GM18951 (cell line): Measurements from ENCODE around the gene ULBP3.

Source experiments
- POLR2A ChIP-seq: IDR thresholded peaks from 4 replicates; pipeline ENCODE4 v1.6.1; 2011; ENCODE audit warnings: mild to moderate bottlenecking; ENCODE audit not compliant: insufficient read length, insufficient read depth; ENCODE audit errors: extremely low read depth
- in situ Hi-C: fragments of 300-500 bp; cut with MboI; formaldehyde crosslinking; loops from one replicate; pipeline ENCODE4 v1.12.0; 2022; ENCODE audit warnings: low sequenced_read_pairs, mixed read lengths, inconsistent platforms; ENCODE audit not compliant: unreplicated experiment

Gene ULBP3

GRCh38 chr6:150027806-150028565 lies 40.9 kb downstream of the ULBP3 start:
- no peak for TF ChIP-seq POLR2A
- in situ Hi-C loops, result no loop called here

DNA sequence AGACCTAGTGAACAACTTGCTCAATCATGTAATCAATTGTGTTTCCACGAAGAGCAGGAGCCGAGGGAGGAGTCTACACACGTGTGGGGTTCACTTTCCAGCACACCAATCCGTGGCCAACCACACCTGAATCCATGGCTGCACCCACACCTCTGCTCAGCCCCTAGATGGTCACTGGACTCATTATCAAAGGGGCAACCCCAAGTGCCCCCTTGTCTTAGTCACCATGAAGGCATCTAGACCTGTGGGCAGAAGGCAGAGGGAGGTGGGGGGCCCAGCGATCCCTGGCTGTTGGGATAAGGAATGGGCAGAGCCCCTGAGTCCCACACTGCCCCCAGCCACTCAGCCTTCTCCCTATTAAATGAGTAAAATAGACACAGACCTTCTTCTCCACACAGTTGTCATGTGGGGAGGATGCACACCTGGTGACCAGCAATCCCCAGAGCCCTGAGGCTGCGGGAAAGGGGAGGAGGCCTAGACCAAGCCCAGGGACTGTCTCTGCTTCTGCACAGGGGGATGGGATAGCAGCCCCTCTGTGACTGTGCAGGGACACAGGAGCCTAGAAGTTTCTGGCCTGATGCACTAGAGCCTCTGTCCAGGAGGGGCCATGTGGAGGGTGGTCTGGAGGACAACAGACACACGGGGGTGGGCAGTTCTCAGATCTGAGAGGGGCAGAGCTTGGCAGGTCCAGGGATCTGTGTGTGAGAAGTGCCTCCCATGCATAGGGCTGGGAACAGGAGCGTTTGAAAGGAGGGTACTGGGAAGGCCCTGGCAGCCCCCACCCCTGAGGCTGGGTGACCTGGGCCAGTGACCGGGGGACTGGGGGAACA lies 41.7 kb downstream of the ULBP3 start:
- TF ChIP-seq POLR2A, result no peak
- in situ Hi-C loops, result no loop called here

DNA sequence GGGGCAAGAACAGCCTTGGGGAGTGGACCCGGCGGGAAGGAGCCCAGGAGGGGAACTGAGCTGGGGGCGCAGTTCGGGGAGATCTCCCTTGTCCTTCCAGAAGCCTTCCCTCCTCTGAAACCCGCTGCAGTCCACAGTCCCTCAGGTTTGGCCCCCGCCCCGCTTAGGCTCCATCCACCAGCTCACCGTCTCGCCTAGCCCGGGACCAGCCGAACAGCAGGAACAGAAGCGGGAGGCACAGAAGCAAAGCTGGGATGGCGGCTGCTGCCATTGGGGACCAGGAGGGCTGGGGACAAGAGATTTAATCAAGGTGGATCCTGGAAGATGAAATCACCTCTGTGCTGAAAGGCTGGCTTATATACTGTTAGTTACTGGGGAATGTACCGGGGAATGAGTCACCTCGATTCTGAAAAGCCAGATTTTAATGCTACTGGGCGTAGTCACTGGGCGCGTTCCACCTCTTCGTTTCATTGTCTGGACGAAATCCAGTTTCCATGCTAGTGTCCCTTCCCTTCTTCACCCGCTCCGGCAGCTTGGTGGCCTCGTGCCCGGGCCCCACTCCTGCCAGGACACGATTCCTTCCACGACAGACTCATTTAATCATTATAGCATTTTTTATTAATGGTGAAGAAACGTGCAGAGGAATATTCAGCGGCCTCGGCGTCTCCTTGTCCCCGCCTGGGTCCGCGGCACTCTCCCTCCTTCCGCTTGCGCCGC lies 43.6 kb downstream of the ULBP3 start, which contains the start of gene RAET1L:
Gene RAET1L, minus strand, starts transcription at position 332 of the 717 bp plus-strand sequence. Its CDS starts 61 bp downstream, at position 271.
- TF ChIP-seq POLR2A, result no peak
- in situ Hi-C loops, result no loop called here

DNA sequence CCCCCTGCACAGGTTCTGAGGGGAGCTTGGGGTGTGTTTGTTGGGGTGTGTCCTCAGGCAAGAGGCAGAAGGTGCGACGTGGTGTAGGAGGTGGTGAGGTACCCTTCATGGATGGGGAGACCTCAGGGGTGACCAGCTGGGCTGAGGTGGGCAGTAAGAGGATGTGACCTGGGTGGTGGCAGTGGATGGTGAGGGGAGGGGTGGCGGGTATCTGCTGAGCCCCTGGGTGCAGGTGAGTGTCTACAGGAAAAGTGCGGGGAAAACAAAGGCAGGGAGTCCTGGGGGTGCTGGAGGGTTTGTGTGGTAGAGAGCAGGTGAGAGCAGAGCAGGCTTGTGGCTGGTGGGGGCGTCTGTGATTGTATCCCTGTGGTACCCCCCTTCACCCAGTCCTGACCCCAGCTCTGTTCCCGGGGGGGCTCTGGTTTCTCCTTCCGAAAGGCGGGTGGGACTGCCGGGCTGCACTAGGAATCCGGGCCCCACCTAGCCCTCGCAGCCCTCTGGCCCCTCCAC lies 44.2 kb downstream of the ULBP3 start:
- in situ Hi-C loops, result loop anchor here (25.0 kb wide), 1 partner anchor 187 kb away; no protein-coding TSS in a partner anchor
- no peak for TF ChIP-seq POLR2A

DNA sequence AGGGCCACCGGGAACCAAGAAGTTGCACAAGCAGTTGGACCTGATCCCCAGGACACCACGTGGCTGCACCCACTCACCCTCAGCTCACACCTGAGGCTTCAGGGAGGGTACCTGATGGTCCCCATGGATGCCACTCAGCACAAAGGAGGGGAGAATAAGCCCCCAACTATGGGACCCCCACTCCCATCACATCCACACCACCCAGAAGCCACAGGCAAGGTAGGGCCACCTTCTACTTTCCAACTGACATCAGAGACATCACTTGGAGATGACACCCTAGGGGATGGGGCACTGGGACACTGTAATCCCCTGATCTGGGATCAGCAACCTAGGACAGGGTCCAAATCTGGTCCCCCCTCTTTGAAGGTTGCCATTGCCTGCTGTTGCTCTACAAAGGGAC lies 44.9 kb downstream of the ULBP3 start:
- in situ Hi-C loops, result loop anchor here (25.0 kb wide), 1 partner anchor 187 kb away; no protein-coding TSS in a partner anchor

- in situ Hi-C loops, result loop anchor here (25.0 kb wide), 1 partner anchor 185 kb away; no protein-coding TSS in a partner anchor
These were observed 47.1 kb downstream of the ULBP3 start for GRCh38 chr6:150021870-150022269.

DNA sequence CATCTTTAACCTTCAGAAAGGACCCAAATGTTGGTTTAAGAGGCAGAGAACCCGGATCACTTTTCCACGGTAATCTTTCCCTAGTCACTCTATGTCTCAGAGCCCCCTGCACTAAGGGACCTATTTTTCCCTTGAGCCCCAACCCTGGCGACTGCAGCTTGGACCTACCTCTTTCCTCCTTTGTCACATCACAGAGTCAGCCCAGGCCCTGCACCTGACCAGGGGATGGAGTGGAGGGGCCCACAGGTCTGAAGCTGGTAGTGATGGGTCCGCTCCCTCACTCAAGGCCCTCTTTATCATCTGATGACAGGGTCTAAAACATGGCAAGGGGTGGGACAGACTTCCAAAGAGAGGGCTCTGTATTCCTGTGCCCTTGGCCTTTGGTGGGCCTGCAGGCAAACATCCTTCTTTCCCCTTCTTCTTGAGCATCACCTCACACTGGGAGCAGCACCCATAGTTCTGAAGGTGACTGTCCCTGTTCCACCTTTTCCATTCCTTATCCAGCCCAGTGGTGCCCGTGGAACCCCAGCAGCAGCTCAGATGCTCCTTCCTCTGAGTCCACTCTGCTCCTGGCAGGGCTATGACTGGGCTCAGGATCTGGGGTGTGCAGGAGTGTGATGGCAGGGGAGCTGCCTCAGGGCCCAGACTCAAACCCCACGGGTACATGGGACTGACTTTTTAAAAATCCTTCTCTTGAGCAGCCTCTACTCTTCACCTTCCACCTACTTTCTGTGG lies 49.9 kb downstream of the ULBP3 start:
- TF ChIP-seq POLR2A, result no peak
- in situ Hi-C loops, result loop anchor here (5.0 to 25.0 kb wide), 2 partner anchors 82 to 182 kb away; no protein-coding TSS in a partner anchor

DNA sequence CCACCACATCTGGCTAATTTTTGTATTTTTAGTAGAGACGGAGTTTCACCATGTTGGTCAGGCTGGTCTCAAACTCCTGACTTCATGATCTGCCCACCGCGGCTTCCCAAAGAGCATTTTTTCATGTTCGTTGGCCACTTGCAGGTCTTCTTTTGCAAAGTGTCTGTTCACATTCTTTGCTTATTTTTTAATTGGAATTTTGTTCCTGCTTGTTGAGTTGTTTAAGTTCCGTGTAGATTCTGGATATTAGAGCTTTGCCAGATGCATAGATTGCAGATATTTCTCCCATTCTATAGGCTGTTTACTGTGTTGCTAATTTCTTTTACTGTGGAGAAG lies 51.8 kb downstream of the ULBP3 start:
- in situ Hi-C loops, result loop anchor here (5.0 to 25.0 kb wide), 2 partner anchors 80 to 180 kb away; no protein-coding TSS in a partner anchor

DNA sequence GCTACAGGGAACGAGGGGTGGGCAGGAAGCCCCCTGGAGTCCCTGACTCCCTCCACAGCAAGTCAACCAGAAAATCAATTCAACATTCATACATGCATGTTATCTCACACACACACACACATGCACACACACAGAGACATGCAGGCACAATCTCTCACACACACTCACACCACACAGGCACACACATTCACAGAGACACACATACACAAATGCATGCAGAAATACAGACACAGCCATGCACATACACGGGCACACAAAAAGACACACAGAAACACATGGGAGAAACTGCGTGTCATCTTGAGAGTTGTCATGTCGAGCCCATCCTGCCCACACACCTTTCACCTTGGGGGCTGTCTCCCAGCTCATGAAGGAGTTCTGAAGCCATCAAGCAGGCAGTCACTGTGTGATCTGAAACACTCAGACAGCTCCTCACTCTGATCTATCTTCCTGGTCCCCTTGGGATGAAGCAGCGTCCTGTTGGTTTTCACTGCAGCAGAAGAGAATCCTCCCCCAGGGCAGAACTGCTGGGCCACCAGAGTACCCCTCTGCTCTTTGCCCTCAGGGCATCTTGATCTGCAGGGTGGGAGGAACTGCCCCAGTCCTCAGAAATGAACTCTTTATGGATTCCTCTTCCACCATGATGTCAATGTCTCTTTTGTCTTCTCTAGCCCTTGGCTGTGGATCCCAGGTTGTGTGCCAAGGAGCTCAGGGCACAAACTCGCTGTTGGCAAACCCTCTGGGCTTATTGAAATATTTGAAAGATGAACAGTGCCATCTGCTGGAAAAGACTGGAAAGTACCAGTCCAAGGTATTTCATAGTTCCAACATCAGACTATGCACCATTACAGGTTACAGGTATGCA lies 52.4 kb downstream of the ULBP3 start:
- in situ Hi-C loops, result loop anchor here (5.0 to 25.0 kb wide), 2 partner anchors 79 to 179 kb away; no protein-coding TSS in a partner anchor

GRCh38 chr6:150015281-150016001 lies 53.5 kb downstream of the ULBP3 start:
- in situ Hi-C loops, result loop anchor here (5.0 to 25.0 kb wide), 2 partner anchors 78 to 178 kb away; no protein-coding TSS in a partner anchor

More for the DNA sequence above, 52.4 kb downstream of the ULBP3 start:
- TF ChIP-seq POLR2A, result no peak

DNA sequence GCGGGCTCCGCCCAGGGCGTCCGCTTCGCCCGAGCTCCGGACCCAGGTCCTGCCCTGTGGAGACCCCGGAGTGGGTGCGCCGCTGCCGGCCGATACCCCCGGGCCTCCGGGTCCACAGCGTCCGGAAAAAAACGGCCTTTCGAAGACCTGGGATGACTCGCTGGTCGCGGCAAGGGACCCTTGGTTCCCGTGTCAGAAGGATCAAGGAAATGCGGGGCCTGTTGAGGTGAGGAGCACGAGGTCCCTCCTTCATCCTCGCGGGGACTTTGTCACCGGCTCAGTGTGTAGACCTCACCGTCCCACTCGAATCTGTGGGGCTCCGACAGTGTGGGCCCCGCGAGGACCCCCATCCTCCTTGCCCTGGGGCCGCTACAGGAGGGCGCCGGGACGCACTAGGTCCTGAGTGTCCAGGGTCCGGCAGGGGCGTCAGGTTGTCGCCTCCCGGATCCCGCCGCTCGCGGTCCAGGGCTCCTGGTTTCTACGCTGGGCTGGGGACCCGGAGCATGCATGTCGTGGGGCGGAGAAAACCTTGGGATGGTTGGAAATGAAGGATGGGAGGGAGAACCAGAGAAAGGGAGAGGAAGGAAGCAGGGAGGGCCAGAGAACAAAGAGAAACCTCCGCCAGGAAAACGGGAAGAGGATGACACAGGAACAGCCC lies 54.2 kb downstream of the ULBP3 start:
- in situ Hi-C loops, result loop anchor here (5.0 to 25.0 kb wide), 2 partner anchors 77 to 177 kb away; no protein-coding TSS in a partner anchor

GRCh38 chr6:150013785-150014622 lies 54.9 kb downstream of the ULBP3 start:
- in situ Hi-C loops, result loop anchor here (25.0 kb wide), 1 partner anchor 177 kb away; no protein-coding TSS in a partner anchor

DNA sequence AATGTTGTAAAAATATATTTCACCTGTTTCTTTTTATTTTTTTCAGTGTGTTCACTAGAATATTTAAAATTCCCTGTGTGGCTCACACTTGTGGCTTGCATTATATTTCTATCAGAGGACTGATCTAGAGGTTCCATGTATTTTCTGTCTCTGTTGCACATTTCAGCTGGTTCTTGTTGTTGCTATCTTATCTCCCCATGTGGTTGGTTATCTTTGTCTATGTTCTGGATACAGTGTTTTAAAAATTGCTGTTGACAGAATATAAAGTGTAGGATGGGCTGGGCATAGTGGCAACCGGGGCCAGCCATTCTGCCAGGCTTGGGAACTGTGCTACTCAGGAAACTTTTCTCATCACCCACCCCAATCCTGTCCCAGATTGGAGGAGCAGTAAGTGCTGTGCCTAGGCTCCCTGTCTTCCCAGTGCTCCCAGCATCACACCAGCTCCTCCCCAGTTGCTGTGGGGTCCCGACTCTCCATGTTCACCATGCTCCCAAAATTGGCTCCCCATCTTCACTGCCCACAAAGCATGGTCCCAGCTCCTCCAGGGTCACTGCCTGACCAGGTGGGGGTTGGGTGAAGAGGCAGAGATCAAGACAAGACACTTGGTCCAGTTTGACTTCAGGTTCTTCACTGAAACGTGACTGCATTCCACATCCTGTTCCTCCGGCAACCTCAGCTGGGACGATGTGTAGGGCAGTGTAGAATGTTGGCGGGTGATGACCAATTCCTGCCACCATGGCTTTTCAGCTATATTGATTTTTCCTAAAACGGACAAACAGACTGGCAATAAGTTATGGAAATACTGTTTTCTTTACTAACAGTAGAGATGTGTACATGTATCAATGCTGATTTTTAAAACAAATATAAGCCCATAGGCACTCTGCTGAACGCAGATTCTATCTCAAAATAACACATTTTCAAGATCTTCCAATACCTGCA lies 55.8 kb downstream of the ULBP3 start:
- in situ Hi-C loops, result loop anchor here (25.0 kb wide), 1 partner anchor 176 kb away; no protein-coding TSS in a partner anchor
